DND-41 (cell line): ENCODE data around the gene KIF3C.

Experiments
- ATAC-seq: fragments of 200-7000 bp; cut with Tn5 transposase; 3 replicates; pipeline ENCODE4 v1.9.1; 2021; ENCODE audit warnings: low read depth; ENCODE audit not compliant: insufficient read depth
- DNase-seq: peaks from one replicate; pipeline ENCODE4 v3.0.0-alpha.2; 2020
- H2AFZ ChIP-seq: 2 replicates; pipeline ENCODE4 v1.6.0; 2012; ENCODE audit warnings: low read depth, low read length
- H3K27ac ChIP-seq: 2 replicates; pipeline ENCODE4 v1.5.1; 2012; ENCODE audit warnings: low read length, inconsistent platforms
- H3K27me3 ChIP-seq: fragments of 200-600 bp; sonication (generic); 2 replicates; pipeline ENCODE4 v1.6.0; 2012; ENCODE audit warnings: low read length, mild to moderate bottlenecking, inconsistent platforms; ENCODE audit not compliant: insufficient read depth, poor library complexity
- H3K36me3 ChIP-seq: 2 replicates; pipeline ENCODE4 v1.5.1; 2012; ENCODE audit warnings: low read length, inconsistent platforms; ENCODE audit not compliant: insufficient read depth
- H3K4me1 ChIP-seq: 2 replicates; pipeline ENCODE4 v1.5.1; 2012; ENCODE audit warnings: mild to moderate bottlenecking, low read length; ENCODE audit not compliant: insufficient read depth
- H3K4me2 ChIP-seq: 2 replicates; pipeline ENCODE4 v1.6.0; 2012; ENCODE audit warnings: mild to moderate bottlenecking, moderate library complexity, low read length, inconsistent platforms; ENCODE audit not compliant: insufficient read depth
- H3K4me3 ChIP-seq, 2 experiments: fragments of 200-600 bp in 1 of 2; shearing (Covaris generic) in 1 of 2; 2 replicates each; pipeline ENCODE4 v1.5.1; 2012 to 2016; ENCODE audit warnings: inconsistent platforms in 2 of 2, low read length in 2 of 2, mild to moderate bottlenecking in 2 of 2, low read depth in 1 of 2, moderate library complexity in 1 of 2
- H3K79me2 ChIP-seq: 2 replicates; pipeline ENCODE4 v1.6.0; 2012; ENCODE audit warnings: low read length, inconsistent platforms; ENCODE audit not compliant: insufficient read depth
- H3K9ac ChIP-seq: 2 replicates; pipeline ENCODE4 v1.6.0; 2012; ENCODE audit warnings: low read depth, mild to moderate bottlenecking, inconsistent platforms, low read length, moderate library complexity
- H3K9me3 ChIP-seq: 2 replicates; pipeline ENCODE4 v1.5.1; 2012; ENCODE audit warnings: low read length, moderate library complexity, mild to moderate bottlenecking, inconsistent platforms; ENCODE audit not compliant: insufficient read depth, severe bottlenecking
- H4K20me1 ChIP-seq: 2 replicates; pipeline ENCODE4 v1.6.0; 2012; ENCODE audit warnings: low read length; ENCODE audit not compliant: insufficient read depth
- CTCF ChIP-seq: IDR thresholded peaks from 2 replicates; pipeline ENCODE4 v1.5.1; 2012; ENCODE audit warnings: borderline replicate concordance, low read length, moderate library complexity, mild to moderate bottlenecking; ENCODE audit not compliant: poor library complexity, severe bottlenecking; ENCODE audit errors: extremely low read depth
- EZH2 ChIP-seq: IDR thresholded peaks from 3 replicates; pipeline ENCODE4 v1.6.1; 2012; ENCODE audit warnings: borderline replicate concordance, low read depth, mild to moderate bottlenecking, moderate library complexity, low read length, inconsistent platforms; ENCODE audit not compliant: severe bottlenecking

The KIF3C gene

DNA sequence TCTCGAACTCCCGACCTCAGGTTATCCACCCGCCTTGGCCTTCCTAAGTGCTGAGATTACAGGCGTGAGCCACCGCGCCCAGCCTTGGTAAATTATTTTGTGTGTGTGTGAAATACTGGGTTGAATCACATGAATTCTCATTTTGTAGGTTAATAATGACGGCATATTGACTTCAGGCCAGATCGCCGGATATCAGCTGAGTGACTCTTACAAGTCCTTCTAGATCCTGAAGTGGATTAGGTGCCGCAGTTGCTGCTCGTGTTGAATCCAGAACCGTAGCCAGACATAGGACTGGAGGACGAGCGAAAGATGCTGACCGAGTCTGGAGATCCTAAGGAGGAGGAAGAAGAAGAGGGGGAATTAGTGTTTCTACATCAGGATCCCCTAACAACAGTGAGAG, 12.2 kb upstream of the KIF3C start:
- no peak for DNase-seq
- H3K4me3 ChIP-seq = no peak overlapping the region
- H3K27me3 ChIP-seq = no peaks in the 10 kb centered on the region
- H3K4me1 ChIP-seq = peaks cover 11% of the 10 kb centered on the region
- H2AFZ ChIP-seq = no peak overlapping the region
- TF ChIP-seq EZH2 (no peak), CTCF (no peak)
- H3K4me2 ChIP-seq = no peak overlapping the region
- no peaks in the 10 kb centered on the region for H3K9me3 ChIP-seq
- ATAC-seq = no peak
- H4K20me1 ChIP-seq = no peaks in the 10 kb centered on the region
- H3K79me2 ChIP-seq = no peaks in the 10 kb centered on the region
- no peak overlapping the region for H3K27ac ChIP-seq
- no peak overlapping the region for H3K9ac ChIP-seq
- H3K36me3 ChIP-seq = no peaks in the 10 kb centered on the region

DNA sequence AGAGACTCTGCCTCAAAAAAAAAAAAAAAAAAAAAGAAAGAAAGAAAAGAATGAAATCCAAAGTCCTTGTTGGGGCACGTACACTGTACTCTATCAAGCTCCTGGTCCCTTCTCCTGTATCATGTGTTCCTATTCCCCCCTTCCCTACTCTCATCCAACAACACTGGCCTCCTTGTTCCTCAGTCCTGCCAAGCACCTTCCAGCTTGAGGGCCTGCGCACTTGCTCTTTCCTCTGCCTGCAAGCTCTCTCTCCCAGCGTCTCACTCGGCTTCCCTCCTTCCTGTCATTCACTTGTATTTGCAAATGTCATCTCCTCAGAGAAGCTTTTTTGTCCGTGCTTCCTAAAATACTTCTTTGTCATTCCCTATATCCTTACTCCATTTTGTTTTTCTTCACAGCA, 10.8 kb upstream of the KIF3C start:
- no peaks in the 10 kb centered on the region for H3K9me3 ChIP-seq
- no peak overlapping the region for H2AFZ ChIP-seq
- ATAC-seq (no peak), DNase-seq (no peak)
- H4K20me1 ChIP-seq = no peaks in the 10 kb centered on the region
- no peak overlapping the region for H3K4me3 ChIP-seq
- H3K27me3 ChIP-seq = no peaks in the 10 kb centered on the region
- H3K9ac ChIP-seq = no peak overlapping the region
- no peaks in the 10 kb centered on the region for H3K36me3 ChIP-seq
- H3K27ac ChIP-seq = no peak overlapping the region
- TF ChIP-seq CTCF = no peak
- H3K4me2 ChIP-seq = no peak overlapping the region
- H3K4me1 ChIP-seq = peaks cover 11% of the 10 kb centered on the region
- H3K79me2 ChIP-seq = no peaks in the 10 kb centered on the region

DNA sequence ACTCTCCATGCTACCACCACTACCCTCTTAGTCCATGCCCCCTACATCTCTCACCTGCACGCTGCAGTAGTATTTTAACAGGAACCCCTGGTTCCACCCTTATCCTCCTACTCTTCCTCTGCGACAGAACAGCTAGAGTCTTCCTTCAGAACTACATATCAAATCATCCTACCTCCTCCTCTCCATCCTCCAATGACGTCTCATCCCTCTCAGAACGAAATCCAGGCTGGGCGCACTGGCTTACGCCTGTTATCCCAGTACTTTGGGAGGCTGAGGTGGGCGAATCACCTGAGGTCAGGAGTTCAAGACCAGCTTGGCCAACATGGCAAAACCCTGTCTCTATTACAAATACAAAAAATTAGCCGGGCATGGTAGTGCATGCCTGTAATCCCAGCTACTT, 10.3 kb upstream of the KIF3C start:
- H3K79me2 ChIP-seq = no peaks in the 10 kb centered on the region
- DNase-seq (no peak), ATAC-seq (no peak)
- no peak overlapping the region for H2AFZ ChIP-seq
- H3K27me3 ChIP-seq = no peaks in the 10 kb centered on the region
- no peak overlapping the region for H3K4me2 ChIP-seq
- no peak overlapping the region for H3K4me3 ChIP-seq
- no peak overlapping the region for H3K27ac ChIP-seq
- H3K36me3 ChIP-seq = no peaks in the 10 kb centered on the region
- no peak overlapping the region for H3K9ac ChIP-seq
- no peak for TF ChIP-seq CTCF
- TF ChIP-seq EZH2 = no peak
- no peaks in the 10 kb centered on the region for H3K9me3 ChIP-seq
- H3K4me1 ChIP-seq = peaks cover 11% of the 10 kb centered on the region
- H4K20me1 ChIP-seq = no peaks in the 10 kb centered on the region

DNA sequence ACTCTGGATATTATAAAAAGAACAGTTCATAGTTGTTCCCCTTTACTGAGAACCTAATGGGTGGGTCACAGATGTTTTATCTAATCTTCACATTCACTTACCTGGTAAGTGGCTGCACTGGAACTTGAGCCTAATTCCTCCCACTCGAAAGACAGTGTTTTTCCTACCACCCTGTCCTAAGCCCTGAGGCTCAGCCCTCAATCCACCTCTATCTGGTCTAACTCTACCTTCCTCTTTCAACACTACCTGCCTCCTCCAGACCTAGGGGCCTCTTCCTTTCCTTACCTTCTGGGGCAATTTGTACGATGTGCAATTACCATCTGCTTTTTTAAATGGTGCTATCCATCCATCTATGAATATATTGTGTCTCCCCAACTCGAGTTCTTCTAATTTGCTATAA, 9.7 kb upstream of the KIF3C start:
- Histone ChIP-seq H3K4me3 (no peak overlapping the region), H3K9me3 (no peaks in the 10 kb centered on the region), H4K20me1 (no peaks in the 10 kb centered on the region), H3K36me3 (no peaks in the 10 kb centered on the region), H3K4me2 (peak overlapping the region; percentile 57), H3K79me2 (no peaks in the 10 kb centered on the region), H2AFZ (0 out of 2 replicates have a peak overlapping the region, but pooled peaks have one; percentile 39), H3K27ac (no peak overlapping the region), H3K9ac (no peak overlapping the region), H3K4me1 (peaks cover 11% of the 10 kb centered on the region), H3K27me3 (no peaks in the 10 kb centered on the region)
- no peak for DNase-seq
- TF ChIP-seq CTCF (no peak), EZH2 (no peak)
- no peak for ATAC-seq
